ENCODE measurements around the gene BACH2. TPM values are rescaled to one million over a fixed set of nuclear protein-coding genes. Genes with fewer than 3 reads are reported as not detected.

Gene BACH2
- total RNA-seq, 4 donors from 2014 or later: 8.5 to 20.0 (median 13.3) TPM

DNA sequence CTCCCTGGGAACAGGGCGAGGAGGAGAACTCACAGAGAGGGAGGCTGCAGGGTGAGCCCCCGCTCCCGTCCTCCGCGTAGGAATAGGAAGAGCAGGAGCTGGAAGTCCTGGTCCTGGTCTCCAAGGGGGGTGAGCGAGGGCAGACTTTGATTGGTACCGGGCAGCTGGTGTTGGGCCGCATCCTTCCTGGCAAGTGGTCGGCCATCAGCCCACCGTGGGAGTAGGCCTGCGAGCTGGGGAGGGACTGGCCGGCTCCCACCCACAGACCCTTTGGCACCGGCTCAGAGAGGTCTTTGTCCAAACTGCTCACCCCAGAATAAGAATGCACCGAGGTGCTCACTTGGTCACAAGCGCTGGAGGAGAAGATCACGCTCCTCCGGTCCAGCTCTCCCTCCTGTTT, 346.2 kb downstream of the BACH2 start:
- Histone ChIP-seq H3K4me3 (no peak overlapping the region), H3K4me1 (peaks cover 6% of the 10 kb centered on the region), H3K36me3 (peaks cover 10% of the 10 kb centered on the region), H3K27ac (no peak overlapping the region), H3K9me3 (no peaks in the 10 kb centered on the region), H3K27me3 (no peaks in the 10 kb centered on the region)
- 89% methylated on average over 9 of the region's 17 CpGs for WGBS
- TF ChIP-seq, protein P1, sequence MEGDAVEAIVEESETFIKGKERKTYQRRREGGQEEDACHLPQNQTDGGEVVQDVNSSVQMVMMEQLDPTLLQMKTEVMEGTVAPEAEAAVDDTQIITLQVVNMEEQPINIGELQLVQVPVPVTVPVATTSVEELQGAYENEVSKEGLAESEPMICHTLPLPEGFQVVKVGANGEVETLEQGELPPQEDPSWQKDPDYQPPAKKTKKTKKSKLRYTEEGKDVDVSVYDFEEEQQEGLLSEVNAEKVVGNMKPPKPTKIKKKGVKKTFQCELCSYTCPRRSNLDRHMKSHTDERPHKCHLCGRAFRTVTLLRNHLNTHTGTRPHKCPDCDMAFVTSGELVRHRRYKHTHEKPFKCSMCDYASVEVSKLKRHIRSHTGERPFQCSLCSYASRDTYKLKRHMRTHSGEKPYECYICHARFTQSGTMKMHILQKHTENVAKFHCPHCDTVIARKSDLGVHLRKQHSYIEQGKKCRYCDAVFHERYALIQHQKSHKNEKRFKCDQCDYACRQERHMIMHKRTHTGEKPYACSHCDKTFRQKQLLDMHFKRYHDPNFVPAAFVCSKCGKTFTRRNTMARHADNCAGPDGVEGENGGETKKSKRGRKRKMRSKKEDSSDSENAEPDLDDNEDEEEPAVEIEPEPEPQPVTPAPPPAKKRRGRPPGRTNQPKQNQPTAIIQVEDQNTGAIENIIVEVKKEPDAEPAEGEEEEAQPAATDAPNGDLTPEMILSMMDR (IDR thresholded peaks at IDR 0.05): no peak
- TF ChIP-seq POLR2AphosphoS5 (IDR thresholded peaks at IDR 0.05) (no peak), POLR2A (IDR thresholded peaks at IDR 0.05) (no peak), EP300 (IDR thresholded peaks at IDR 0.05) (no peak)
- DNase-seq (ENCODE audit: low spot score in 2 of 2): no peak

DNA sequence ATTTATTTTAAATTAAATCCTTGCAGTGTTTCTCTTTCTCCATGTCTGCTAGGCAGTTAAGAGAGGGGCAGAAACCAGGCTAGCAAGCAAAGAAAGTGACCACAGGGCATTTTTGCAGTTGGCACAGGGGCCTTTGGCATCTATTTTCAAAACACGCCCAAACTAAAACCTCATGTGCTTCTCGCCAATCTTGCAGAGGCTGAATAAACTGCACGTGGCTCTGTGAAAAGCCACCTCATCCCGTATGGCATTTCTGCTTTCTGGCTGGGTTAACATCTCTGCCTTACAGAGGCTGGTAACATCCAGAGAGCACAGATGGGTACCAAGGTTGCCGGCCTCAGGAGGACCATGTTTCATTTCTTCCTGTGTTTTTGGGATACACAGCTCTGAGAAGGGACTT, 347.8 kb downstream of the BACH2 start:
- WGBS: 47% methylated on average over 5 of the region's 5 CpGs
- Histone ChIP-seq H3K4me1 (peaks cover 6% of the 10 kb centered on the region), H3K27ac (no peak overlapping the region), H3K27me3 (no peaks in the 10 kb centered on the region), H3K4me3 (no peak overlapping the region), H3K36me3 (peaks cover 10% of the 10 kb centered on the region), H3K9me3 (no peaks in the 10 kb centered on the region)
- TF ChIP-seq POLR2AphosphoS5 (IDR thresholded peaks at IDR 0.05): no peak
- TF ChIP-seq EP300 (IDR thresholded peaks at IDR 0.05): no peak
- TF ChIP-seq POLR2A (IDR thresholded peaks at IDR 0.05): no peak
- TF ChIP-seq, protein P1 (IDR thresholded peaks at IDR 0.05): no peak
- DNase-seq (ENCODE audit: low spot score in 2 of 2): no peak

DNA sequence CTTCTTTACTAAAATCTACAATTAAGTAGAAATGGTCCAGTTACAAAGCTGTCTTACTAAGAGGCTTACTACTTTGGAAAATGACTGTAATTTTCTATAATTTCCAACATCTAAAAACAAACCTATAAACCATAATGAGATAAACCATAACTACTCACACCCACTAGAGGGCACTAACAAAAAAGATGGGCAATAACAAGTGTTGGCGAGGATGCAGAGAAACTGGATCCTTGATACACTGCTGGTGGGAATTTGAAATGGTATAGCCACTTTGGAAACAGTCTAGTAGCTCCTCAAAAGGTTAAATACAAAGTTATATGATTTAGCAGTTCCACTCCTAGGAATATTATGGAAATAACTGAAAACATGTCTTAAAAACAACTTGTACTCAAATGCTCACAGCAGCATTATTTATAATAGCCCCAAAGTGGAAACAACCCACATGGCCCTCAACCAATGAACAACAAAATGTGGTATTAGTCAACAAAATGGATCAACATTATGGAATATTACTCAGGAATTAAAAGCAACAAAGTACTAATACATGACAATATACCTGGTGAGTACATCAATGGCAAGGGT, 351.7 kb downstream of the BACH2 start:
- peaks cover 30% of the 10 kb centered on the region for H3K4me1 ChIP-seq
- H3K4me3 ChIP-seq: no peak overlapping the region
- no peaks in the 10 kb centered on the region for H3K9me3 ChIP-seq
- H3K36me3 ChIP-seq: no peaks in the 10 kb centered on the region
- TF ChIP-seq EP300 (IDR thresholded peaks at IDR 0.05): no peak
- TF ChIP-seq, protein P1 (IDR thresholded peaks at IDR 0.05): no peak
- no peak for TF ChIP-seq POLR2A (IDR thresholded peaks at IDR 0.05)
- TF ChIP-seq POLR2AphosphoS5 (IDR thresholded peaks at IDR 0.05): no peak
- no peak overlapping the region for H3K27ac ChIP-seq
- 96% methylated on average over 1 of the region's 1 CpG for WGBS
- no peaks in the 10 kb centered on the region for H3K27me3 ChIP-seq
- no peak for DNase-seq (ENCODE audit: low spot score in 2 of 2)

DNA sequence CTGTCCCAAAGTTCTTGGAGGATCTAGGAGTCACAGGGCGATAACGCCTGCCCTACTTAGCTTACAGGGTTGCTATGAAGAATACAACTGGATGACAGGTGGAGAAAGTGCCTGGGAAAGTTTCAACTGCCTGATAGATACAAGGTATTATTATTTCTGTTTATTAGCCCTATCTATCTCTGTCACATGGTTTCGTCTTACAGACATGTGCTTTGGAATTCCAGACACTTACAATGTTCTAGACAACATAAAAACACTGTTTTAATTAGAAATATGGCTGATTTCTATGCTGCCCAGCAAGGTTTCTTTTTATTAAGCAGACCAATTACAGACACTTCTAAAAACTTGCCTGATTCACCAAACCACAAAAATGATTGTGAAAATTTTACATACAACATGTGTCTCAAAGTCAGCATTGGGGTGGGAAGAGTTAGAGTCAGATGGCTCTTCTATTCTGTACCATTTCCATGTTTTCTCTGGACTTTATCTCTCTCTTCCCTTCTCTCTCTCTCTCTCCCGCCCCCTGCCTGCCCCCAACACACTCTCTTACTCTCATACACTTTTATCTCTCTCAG, 352.4 kb downstream of the BACH2 start:
- no peak overlapping the region for H3K4me3 ChIP-seq
- H3K36me3 ChIP-seq: no peaks in the 10 kb centered on the region
- peaks cover 30% of the 10 kb centered on the region for H3K4me1 ChIP-seq
- no peak overlapping the region for H3K27ac ChIP-seq
- 85% methylated on average over 4 of the region's 4 CpGs for WGBS
- no peak for DNase-seq (ENCODE audit: low spot score in 2 of 2)
- no peaks in the 10 kb centered on the region for H3K9me3 ChIP-seq
- TF ChIP-seq POLR2A (IDR thresholded peaks at IDR 0.05) (no peak), POLR2AphosphoS5 (IDR thresholded peaks at IDR 0.05) (no peak), EP300 (IDR thresholded peaks at IDR 0.05) (no peak)
- TF ChIP-seq, protein P1 (IDR thresholded peaks at IDR 0.05): no peak
- H3K27me3 ChIP-seq: no peaks in the 10 kb centered on the region

DNA sequence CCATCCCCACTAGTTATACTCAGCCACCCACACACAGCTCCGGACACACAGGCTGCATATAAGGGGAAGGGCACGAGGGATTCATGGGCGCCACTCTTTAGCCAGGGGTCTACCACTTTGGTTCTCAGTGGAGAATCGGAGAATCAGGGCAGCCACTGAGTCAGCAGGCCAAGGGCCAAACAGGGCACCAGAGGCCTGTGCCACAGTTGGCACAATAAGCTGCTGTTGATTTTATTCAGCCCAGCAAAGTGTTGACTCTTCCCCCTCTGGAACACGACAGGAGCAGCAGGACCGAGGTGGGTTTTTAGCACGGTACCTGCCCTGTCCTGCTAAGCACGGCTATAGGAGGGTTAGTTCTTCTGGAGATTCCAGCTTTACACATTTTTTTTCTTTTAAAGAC, 354.0 kb downstream of the BACH2 start:
- WGBS: 97% methylated on average over 8 of the region's 8 CpGs
- no peaks in the 10 kb centered on the region for H3K27me3 ChIP-seq
- TF ChIP-seq, protein P1 (IDR thresholded peaks at IDR 0.05): no peak
- TF ChIP-seq POLR2AphosphoS5 (IDR thresholded peaks at IDR 0.05): no peak
- no peak for TF ChIP-seq EP300 (IDR thresholded peaks at IDR 0.05)
- TF ChIP-seq POLR2A (IDR thresholded peaks at IDR 0.05): no peak
- no peak for DNase-seq (ENCODE audit: low spot score in 2 of 2)
- H3K27ac ChIP-seq: no peak overlapping the region
- no peaks in the 10 kb centered on the region for H3K9me3 ChIP-seq
- no peak overlapping the region for H3K4me3 ChIP-seq
- peaks cover 24% of the 10 kb centered on the region for H3K4me1 ChIP-seq
- no peaks in the 10 kb centered on the region for H3K36me3 ChIP-seq
